BJ (cell line): Measurements from ENCODE around the gene BAZ2B. TPM values are rescaled to one million over a fixed set of nuclear protein-coding genes. Genes with fewer than 3 reads are reported as not detected.

ENCODE experiments used
- CTCF ChIA-PET: fragments of 350-600 bp; formaldehyde crosslinking; extraction: SDS; loops from one replicate; lab custom pipeline; 2021; ENCODE audit warnings: antibody characterized with exemption, inconsistent platforms; lab: Yijun Ruan, JAX
- POLR2A ChIA-PET: fragments of 300-600 bp; sonication (Branson Sonifier 250); formaldehyde crosslinking; extraction: SDS; loops from one replicate; lab custom pipeline; 2021; ENCODE audit warnings: antibody characterized with exemption; lab: Charles Lee
- DNase-seq: peaks from one replicate; pipeline ENCODE4 v3.0.0-alpha.2; 2011; ENCODE audit warnings: low read depth
- H3K27me3 ChIP-seq: 2 replicates; pipeline ENCODE4 v1.6.0; 2011; ENCODE audit warnings: low read length; ENCODE audit not compliant: control insufficient read depth, insufficient read depth
- H3K36me3 ChIP-seq: 2 replicates; pipeline ENCODE4 v1.5.1; 2011; ENCODE audit warnings: low read length; ENCODE audit not compliant: control insufficient read depth, insufficient read depth
- H3K4me3 ChIP-seq: 2 replicates; pipeline ENCODE4 v1.5.1; 2011; ENCODE audit warnings: low read depth, mild to moderate bottlenecking, control low read depth, low read length
- CTCF ChIP-seq: IDR thresholded peaks from 2 replicates; pipeline ENCODE4 v1.5.1; 2011; ENCODE audit warnings: low read depth, mild to moderate bottlenecking, control low read depth, inconsistent platforms, low read length, moderate library complexity; ENCODE audit not compliant: insufficient read depth
- polyA plus RNA-seq: library from polyadenylated mRNA; depleted of rRNA; stranded (reverse); fragments of >200 nt; gene quantifications from 2 replicates; pipeline ENCODE4 v1.2.3, GENCODE V29; 2011

BAZ2B gene
- polyA plus RNA-seq, 1 experiment = 16.0 TPM

GRCh38 chr2:159550231-159550630, 66.1 kb downstream of the BAZ2B start:
- Histone ChIP-seq H3K36me3 (no peaks in the 10 kb centered on the region), H3K27me3 (no peaks in the 10 kb centered on the region), H3K4me3 (no peak overlapping the region)
- no peak for DNase-seq
- CTCF ChIA-PET = no interaction called here
- POLR2A ChIA-PET = no interaction called here
- no peak for TF ChIP-seq CTCF

- ChIA-PET CTCF (interaction anchor here (0.6 to 1.0 kb wide), 4 partner anchors 8 to 100 kb away, joined by 3 to 5 read pairs (median 3); no protein-coding TSS in a partner anchor), POLR2A (no interaction called here)
- H3K4me3 ChIP-seq = no peak overlapping the region
- H3K27me3 ChIP-seq = no peaks in the 10 kb centered on the region
- no peak for TF ChIP-seq CTCF
- no peak for DNase-seq
- no peaks in the 10 kb centered on the region for H3K36me3 ChIP-seq
Observed at GRCh38 chr2:159549234-159549633, 67.1 kb downstream of the BAZ2B start.

GRCh38 chr2:159546716-159547430, 69.5 kb downstream of the BAZ2B start:
- ChIA-PET POLR2A (no interaction called here), CTCF (no interaction called here)
- no peak for TF ChIP-seq CTCF
- DNase-seq = no peak
- no peak overlapping the region for H3K4me3 ChIP-seq
- no peaks in the 10 kb centered on the region for H3K27me3 ChIP-seq
- no peaks in the 10 kb centered on the region for H3K36me3 ChIP-seq

GRCh38 chr2:159546039-159546438, 70.3 kb downstream of the BAZ2B start:
- Histone ChIP-seq H3K4me3 (no peak overlapping the region), H3K36me3 (no peaks in the 10 kb centered on the region), H3K27me3 (no peaks in the 10 kb centered on the region)
- ChIA-PET POLR2A (no interaction called here), CTCF (interaction anchor here (1.2 kb wide), 1 partner anchor 11 kb away, joined by 3 read pairs; no protein-coding TSS in a partner anchor)
- DNase-seq = no peak
- no peak for TF ChIP-seq CTCF

- H3K36me3 ChIP-seq = no peaks in the 10 kb centered on the region
- POLR2A ChIA-PET = no interaction called here
- CTCF ChIA-PET = interaction anchor here (1.2 kb wide), 1 partner anchor 12 kb away, joined by 3 read pairs; no protein-coding TSS in a partner anchor
- no peaks in the 10 kb centered on the region for H3K27me3 ChIP-seq
- no peak for DNase-seq
- no peak for TF ChIP-seq CTCF
- no peak overlapping the region for H3K4me3 ChIP-seq
Observed at GRCh38 chr2:159545085-159545484, 71.3 kb downstream of the BAZ2B start.
